Measurements from ENCODE around the gene NSUN3.
"Not testable (repeated sequence)": the region's sequence is repeated elsewhere in the genome, so short reads cannot be mapped to it uniquely, and the experiment has no call there.

Gene NSUN3

GRCh38 chr3:94062513-94063404, at the start of gene NSUN3, which contains the start of gene DHFR2:
Gene NSUN3, plus strand, starts transcription at chr3:94063061. Its CDS starts 66 bp downstream, at chr3:94063127.
Gene DHFR2, minus strand, starts transcription at chr3:94062916. Its CDS starts 1,405 bp downstream, at chr3:94061511.
- peak; percentile 95 to 96 for DNase-seq

GRCh38 chr3:94015025-94015424, 47.8 kb upstream of the NSUN3 start:
- no peak for DNase-seq

- no peak for DNase-seq
Observed at GRCh38 chr3:94019659-94020058, 43.2 kb upstream of the NSUN3 start.

GRCh38 chr3:94020293-94020692, 42.6 kb upstream of the NSUN3 start:
- no peak for DNase-seq

- DNase-seq: no peak
Observed at GRCh38 chr3:94024385-94024784, 38.5 kb upstream of the NSUN3 start.

GRCh38 chr3:94026623-94027022, 36.2 kb upstream of the NSUN3 start:
- DNase-seq: no peak

GRCh38 chr3:94028093-94028837, 34.6 kb upstream of the NSUN3 start, which contains the start of gene STX19:
Gene STX19, minus strand, starts transcription at chr3:94028597. Its CDS starts 13,328 bp downstream, at chr3:94015269.
- no peak for DNase-seq

GRCh38 chr3:94036909-94037507, 25.9 kb upstream of the NSUN3 start:
- DNase-seq: no peak

GRCh38 chr3:94043285-94043684, 19.6 kb upstream of the NSUN3 start:
- DNase-seq: no peak

- not testable (repeated sequence) for DNase-seq
Observed at GRCh38 chr3:94044100-94044936, 18.5 kb upstream of the NSUN3 start.

GRCh38 chr3:94046533-94046932, 16.3 kb upstream of the NSUN3 start:
- DNase-seq: no peak

GRCh38 chr3:94049267-94049666, 13.6 kb upstream of the NSUN3 start:
- no peak for DNase-seq

- no peak for DNase-seq
Observed at GRCh38 chr3:94050546-94050945, 12.3 kb upstream of the NSUN3 start.

- no peak for DNase-seq
Observed at GRCh38 chr3:94061297-94061696, 1.6 kb upstream of the NSUN3 start.

- DNase-seq: no peak
Observed at GRCh38 chr3:94063496-94064119, 747 bp downstream of the NSUN3 start.

GRCh38 chr3:94064243-94064860, 1.5 kb downstream of the NSUN3 start:
- no peak for DNase-seq

GRCh38 chr3:94065122-94065521, 2.3 kb downstream of the NSUN3 start:
- DNase-seq: no peak

- DNase-seq: no peak
Observed at GRCh38 chr3:94065819-94066480, 3.1 kb downstream of the NSUN3 start.

GRCh38 chr3:94066506-94067500, 3.9 kb downstream of the NSUN3 start:
- DNase-seq: no peak

Measured in SHP77 (cell line).